ENCODE measurements around the gene CIAO3. TPM values are rescaled to one million over a fixed set of nuclear protein-coding genes. Genes with fewer than 3 reads are reported as not detected.

The CIAO3 gene
- total and polyA plus RNA-seq, 10 of the 15 experiments (the other 5 are each of a cell fraction or from before 2014, with no cell fraction given) = 1.4 to 37.5 (median 30.8) TPM

DNA sequence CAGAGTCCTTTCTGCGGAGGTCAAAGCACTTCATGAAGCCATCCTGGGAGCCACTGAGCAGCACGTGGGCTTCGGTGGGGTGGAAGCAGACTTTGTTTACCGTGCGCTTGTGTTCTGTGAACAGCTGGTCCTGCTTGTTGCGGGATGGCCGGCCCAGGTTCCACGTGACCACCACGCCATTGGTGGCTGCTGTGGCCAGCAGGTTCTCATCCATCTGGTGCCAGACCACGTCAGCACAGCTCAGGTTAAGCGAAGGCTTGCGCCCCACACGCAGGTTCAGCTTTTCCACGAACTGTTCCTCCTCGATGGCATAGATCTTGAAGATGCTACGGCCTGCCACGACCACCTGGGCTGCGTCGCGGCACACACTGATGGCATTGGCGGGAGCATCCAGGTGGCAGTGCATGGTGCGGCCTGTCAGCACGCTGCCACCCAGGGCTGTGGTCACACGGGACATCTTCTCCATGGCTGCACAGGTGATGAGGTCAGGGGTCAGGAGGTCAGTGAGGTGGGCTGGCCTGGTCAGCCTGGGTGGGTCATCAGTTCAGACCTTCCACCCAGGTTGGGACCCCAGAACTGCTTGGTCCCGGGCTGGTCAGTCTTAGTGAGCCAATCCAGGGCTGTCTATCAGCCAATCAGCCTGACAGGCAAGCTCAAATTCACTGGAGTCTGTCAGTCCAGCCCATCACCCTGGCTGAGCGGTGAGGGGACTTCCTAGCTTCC lies 51.5 kb downstream of the CIAO3 start:
- no TSS peak for BruUV-seq (replicated peaks)
- intact Hi-C loops (cut with micrococcal nuclease; ENCODE audit: unreplicated experiment) = no loop called here
- no peak overlapping the region for H2AFZ ChIP-seq (ENCODE audit: control insufficient read depth, low read depth, low read length)
- H4K20me1 ChIP-seq (ENCODE audit: control insufficient read depth, insufficient read depth) = no peaks in the 10 kb centered on the region
- peak overlapping the region; percentile 88 for H3K4me2 ChIP-seq (ENCODE audit: control insufficient read depth, insufficient read depth)
- H3K4me3 ChIP-seq = peak overlapping the region; percentile 93
- DNase-seq (ENCODE audit: low read depth, low spot score) (no peak), FAIRE-seq (no peak), ATAC-seq (no peak)
- POLR2A ChIA-PET = interaction anchor here (0.9 to 2.0 kb wide), 2 partner anchors 8 to 20 kb away, joined by 3 to 13 read pairs; partner anchors contain the start of gene STUB1
- peak overlapping the region; percentile 96 for H3K9ac ChIP-seq (ENCODE audit: control insufficient read depth, insufficient read depth, low read length)
- RAD21 ChIA-PET (ENCODE audit: unreplicated experiment) = interaction anchor here (1.0 kb wide), 2 partner anchors 8 to 22 kb away, joined by 3 to 4 read pairs; partner anchors contain the start of gene RHOT2
- 78% methylated on average over 26 of the region's 26 CpGs for WGBS (ENCODE audit: insufficient coverage, insufficient replicate concordance, low lambda C conversion rate, missing lambda C conversion rate)
- H3K4me1 ChIP-seq (ENCODE audit: control insufficient read depth, insufficient read depth, low read length) = peaks cover 4% of the 10 kb centered on the region
- H3K79me2 ChIP-seq (ENCODE audit: control insufficient read depth, insufficient read depth, low read length) = peaks cover 9% of the 10 kb centered on the region
- in situ Hi-C loops (cut with MboI) = no loop called here
- H3K27ac ChIP-seq (ENCODE audit: control insufficient read depth, insufficient read depth) = peak overlapping the region; percentile 73
- SMC1A ChIA-PET (ENCODE audit: uncharacterized antibody, unreplicated experiment) = no interaction called here
- no peaks in the 10 kb centered on the region; the same call in 2 of the 3 replicates for H3K9me3 ChIP-seq (replicated peaks; ENCODE audit: control insufficient read depth, insufficient read depth, low read length)
- CTCF ChIA-PET = interaction anchor here (1.0 to 1.6 kb wide), 4 partner anchors 9 to 97 kb away, joined by 3 to 4 read pairs (median 3); partner anchors contain the start of gene STUB1
- H3K27me3 ChIP-seq (replicated peaks in 1 of 2; ENCODE audit: control insufficient read depth in 2 of 2, insufficient read depth in 2 of 2, low read length in 1 of 2) = peaks cover 0 to 1% of the 10 kb centered on the region in 2 experiments; a peak in 1 of 4 replicates
- H3K36me3 ChIP-seq (ENCODE audit: control insufficient read depth in 2 of 2, insufficient read depth in 2 of 2, low read length in 1 of 2) = peaks cover 0 to 6% of the 10 kb centered on the region in 2 experiments; a peak in 2 of 4 replicates
- no peak for TF ChIP-seq PAX5 (IDR thresholded peaks at IDR 0.05; ENCODE audit: borderline replicate concordance, low read depth, low read length)
- no peak for TF ChIP-seq CEBPB (IDR thresholded peaks at IDR 0.05; ENCODE audit: borderline replicate concordance in 1 of 2, low read depth in 2 of 2, low read length in 2 of 2)
- no peak for TF ChIP-seq MYC (IDR thresholded peaks at IDR 0.05; ENCODE audit: insufficient read depth, insufficient read length, insufficient replicate concordance, low read length, severe bottlenecking)
- TF ChIP-seq RBBP5 (conservative IDR thresholded peaks at IDR 0.05) = no peak
- TF ChIP-seq IRF4 (IDR thresholded peaks at IDR 0.05; ENCODE audit: low read depth, low read length) = no peak
- TF ChIP-seq EZH2 (IDR thresholded peaks at IDR 0.05; ENCODE audit: borderline replicate concordance, control insufficient read depth, low read depth, low read length) = no peak
- TF ChIP-seq FOXK2 (IDR thresholded peaks at IDR 0.05) = no peak
- TF ChIP-seq, protein P1, sequence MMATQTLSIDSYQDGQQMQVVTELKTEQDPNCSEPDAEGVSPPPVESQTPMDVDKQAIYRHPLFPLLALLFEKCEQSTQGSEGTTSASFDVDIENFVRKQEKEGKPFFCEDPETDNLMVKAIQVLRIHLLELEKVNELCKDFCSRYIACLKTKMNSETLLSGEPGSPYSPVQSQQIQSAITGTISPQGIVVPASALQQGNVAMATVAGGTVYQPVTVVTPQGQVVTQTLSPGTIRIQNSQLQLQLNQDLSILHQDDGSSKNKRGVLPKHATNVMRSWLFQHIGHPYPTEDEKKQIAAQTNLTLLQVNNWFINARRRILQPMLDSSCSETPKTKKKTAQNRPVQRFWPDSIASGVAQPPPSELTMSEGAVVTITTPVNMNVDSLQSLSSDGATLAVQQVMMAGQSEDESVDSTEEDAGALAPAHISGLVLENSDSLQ (IDR thresholded peaks at IDR 0.05) = peak; percentile 71; the same call in 1 of the 2 replicates
- peak; percentile 71; the same call in 1 of the 2 replicates for TF ChIP-seq NR2F1 (conservative IDR thresholded peaks at IDR 0.05)
- peak; percentile 56 for TF ChIP-seq POLR2A (IDR thresholded peaks at IDR 0.05; ENCODE audit: low read depth, low read length)
- no peak for TF ChIP-seq HDAC6 (IDR thresholded peaks at IDR 0.05; ENCODE audit: unreplicated experiment)
- TF ChIP-seq, protein P2, sequence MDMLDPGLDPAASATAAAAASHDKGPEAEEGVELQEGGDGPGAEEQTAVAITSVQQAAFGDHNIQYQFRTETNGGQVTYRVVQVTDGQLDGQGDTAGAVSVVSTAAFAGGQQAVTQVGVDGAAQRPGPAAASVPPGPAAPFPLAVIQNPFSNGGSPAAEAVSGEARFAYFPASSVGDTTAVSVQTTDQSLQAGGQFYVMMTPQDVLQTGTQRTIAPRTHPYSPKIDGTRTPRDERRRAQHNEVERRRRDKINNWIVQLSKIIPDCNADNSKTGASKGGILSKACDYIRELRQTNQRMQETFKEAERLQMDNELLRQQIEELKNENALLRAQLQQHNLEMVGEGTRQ (IDR thresholded peaks at IDR 0.05; ENCODE audit: borderline replicate concordance, low read depth, low read length) = no peak
- TF ChIP-seq NFIC (IDR thresholded peaks at IDR 0.05; ENCODE audit: low read depth, low read length) = no peak
- TF ChIP-seq, protein P3, sequence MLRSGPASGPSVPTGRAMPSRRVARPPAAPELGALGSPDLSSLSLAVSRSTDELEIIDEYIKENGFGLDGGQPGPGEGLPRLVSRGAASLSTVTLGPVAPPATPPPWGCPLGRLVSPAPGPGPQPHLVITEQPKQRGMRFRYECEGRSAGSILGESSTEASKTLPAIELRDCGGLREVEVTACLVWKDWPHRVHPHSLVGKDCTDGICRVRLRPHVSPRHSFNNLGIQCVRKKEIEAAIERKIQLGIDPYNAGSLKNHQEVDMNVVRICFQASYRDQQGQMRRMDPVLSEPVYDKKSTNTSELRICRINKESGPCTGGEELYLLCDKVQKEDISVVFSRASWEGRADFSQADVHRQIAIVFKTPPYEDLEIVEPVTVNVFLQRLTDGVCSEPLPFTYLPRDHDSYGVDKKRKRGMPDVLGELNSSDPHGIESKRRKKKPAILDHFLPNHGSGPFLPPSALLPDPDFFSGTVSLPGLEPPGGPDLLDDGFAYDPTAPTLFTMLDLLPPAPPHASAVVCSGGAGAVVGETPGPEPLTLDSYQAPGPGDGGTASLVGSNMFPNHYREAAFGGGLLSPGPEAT (IDR thresholded peaks at IDR 0.05; ENCODE audit: low read depth) = no peak
- TF ChIP-seq BHLHE40 (IDR thresholded peaks at IDR 0.05; ENCODE audit: borderline replicate concordance in 1 of 2, low read depth in 2 of 2, low read length in 1 of 2) = no peak
- TF ChIP-seq, protein P4, sequence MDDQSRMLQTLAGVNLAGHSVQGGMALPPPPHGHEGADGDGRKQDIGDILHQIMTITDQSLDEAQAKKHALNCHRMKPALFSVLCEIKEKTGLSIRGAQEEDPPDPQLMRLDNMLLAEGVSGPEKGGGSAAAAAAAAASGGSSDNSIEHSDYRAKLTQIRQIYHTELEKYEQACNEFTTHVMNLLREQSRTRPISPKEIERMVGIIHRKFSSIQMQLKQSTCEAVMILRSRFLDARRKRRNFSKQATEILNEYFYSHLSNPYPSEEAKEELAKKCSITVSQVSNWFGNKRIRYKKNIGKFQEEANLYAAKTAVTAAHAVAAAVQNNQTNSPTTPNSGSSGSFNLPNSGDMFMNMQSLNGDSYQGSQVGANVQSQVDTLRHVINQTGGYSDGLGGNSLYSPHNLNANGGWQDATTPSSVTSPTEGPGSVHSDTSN (IDR thresholded peaks at IDR 0.05; ENCODE audit: insufficient replicate concordance, low read depth, low read length) = peak; percentile 56

Measured in GM12878 (cell line).